GM12865 (cell line): ENCODE results near the gene CAPRIN1.

Source experiments
- DNase-seq: peaks from one replicate; pipeline ENCODE4 v3.0.0; 2010; ENCODE audit warnings: low read depth
- H3K4me3 ChIP-seq: 2 replicates; pipeline ENCODE4 v1.5.1; 2011; ENCODE audit warnings: mild to moderate bottlenecking, low read depth, low read length, control low read depth
- TF ChIP-seq, protein P1 (sequence below): IDR thresholded peaks from 2 replicates; pipeline ENCODE4 v1.5.1; 2011; ENCODE audit warnings: low read length, control low read depth, low read depth, inconsistent platforms; ENCODE audit not compliant: insufficient read depth; ENCODE audit errors: missing control alignments

The CAPRIN1 gene

GRCh38 chr11:34033399-34033798 lies 18.1 kb upstream of the CAPRIN1 start:
- DNase-seq = no peak
- H3K4me3 ChIP-seq = no peak overlapping the region
- TF ChIP-seq, protein P1, sequence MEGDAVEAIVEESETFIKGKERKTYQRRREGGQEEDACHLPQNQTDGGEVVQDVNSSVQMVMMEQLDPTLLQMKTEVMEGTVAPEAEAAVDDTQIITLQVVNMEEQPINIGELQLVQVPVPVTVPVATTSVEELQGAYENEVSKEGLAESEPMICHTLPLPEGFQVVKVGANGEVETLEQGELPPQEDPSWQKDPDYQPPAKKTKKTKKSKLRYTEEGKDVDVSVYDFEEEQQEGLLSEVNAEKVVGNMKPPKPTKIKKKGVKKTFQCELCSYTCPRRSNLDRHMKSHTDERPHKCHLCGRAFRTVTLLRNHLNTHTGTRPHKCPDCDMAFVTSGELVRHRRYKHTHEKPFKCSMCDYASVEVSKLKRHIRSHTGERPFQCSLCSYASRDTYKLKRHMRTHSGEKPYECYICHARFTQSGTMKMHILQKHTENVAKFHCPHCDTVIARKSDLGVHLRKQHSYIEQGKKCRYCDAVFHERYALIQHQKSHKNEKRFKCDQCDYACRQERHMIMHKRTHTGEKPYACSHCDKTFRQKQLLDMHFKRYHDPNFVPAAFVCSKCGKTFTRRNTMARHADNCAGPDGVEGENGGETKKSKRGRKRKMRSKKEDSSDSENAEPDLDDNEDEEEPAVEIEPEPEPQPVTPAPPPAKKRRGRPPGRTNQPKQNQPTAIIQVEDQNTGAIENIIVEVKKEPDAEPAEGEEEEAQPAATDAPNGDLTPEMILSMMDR = no peak

- H3K4me3 ChIP-seq = no peak overlapping the region
- TF ChIP-seq, protein P1 = no peak
- DNase-seq = no peak
Observed at GRCh38 chr11:34034053-34034452, 17.5 kb upstream of the CAPRIN1 start.

DNA sequence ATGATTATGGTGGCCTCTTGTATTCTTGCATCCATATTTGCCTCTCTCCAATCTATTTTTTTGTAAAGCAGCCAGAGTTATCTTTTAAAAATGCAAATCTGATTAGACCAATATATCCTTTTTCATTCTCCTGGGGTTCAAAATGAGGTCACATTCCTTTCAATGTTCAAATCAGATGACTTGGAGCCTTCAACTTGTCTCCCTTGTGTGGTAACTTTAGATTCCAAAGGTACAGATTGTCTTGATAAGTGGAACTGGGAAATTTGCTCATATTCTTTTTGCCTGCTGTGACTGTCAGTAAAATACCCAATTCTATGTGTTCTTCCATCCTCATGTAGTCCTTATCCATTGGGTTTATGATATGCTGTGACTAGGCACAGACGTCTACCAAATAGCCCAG lies 15.1 kb upstream of the CAPRIN1 start:
- no peak overlapping the region for H3K4me3 ChIP-seq
- DNase-seq = no peak
- TF ChIP-seq, protein P1 = no peak

DNA sequence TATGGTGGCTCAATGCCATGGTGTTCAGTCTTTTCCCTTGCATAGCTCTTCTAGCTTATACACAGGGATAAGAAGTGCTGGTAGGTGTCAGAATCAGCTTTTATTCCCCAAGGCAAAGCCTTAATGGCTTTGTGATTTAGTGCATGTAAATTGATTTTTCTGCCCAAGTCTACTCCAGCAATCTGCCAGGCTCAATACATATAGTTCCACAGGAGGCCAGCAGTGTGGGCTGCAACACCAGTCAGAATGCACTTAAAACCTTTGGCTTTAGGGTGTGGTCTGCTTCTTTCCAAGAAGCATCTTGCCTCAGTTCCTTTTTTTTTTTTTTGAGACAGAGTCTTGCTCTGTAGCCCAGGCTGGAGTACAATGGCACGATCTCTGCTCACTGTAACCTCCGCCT lies 14.5 kb upstream of the CAPRIN1 start:
- no peak for DNase-seq
- no peak overlapping the region for H3K4me3 ChIP-seq
- TF ChIP-seq, protein P1 = no peak

DNA sequence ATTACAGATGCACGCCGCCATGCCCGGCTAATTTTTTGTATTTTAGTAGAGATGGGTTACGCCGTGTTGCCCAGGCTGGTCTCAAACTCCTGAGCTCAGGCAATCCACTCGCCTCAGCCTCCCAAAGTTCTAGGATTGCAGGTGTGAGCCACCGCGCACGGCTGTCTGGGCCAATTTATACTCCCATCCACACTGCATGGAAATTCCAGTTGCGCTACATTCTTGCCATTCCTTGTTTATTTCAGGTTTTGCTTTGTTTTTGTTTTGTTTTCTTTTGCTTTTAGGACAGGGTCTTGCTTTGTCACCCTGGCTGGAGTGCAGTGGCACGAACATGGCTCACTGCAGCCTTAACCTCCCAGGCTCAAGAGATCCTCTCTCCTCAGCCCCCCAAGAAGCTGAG lies 11.0 kb upstream of the CAPRIN1 start:
- no peak for DNase-seq
- TF ChIP-seq, protein P1 = no peak
- no peak overlapping the region for H3K4me3 ChIP-seq

- no peak for DNase-seq
Observed at GRCh38 chr11:34044664-34045485, 6.7 kb upstream of the CAPRIN1 start.

More at GRCh38 chr11:34044664-34045485, 6.7 kb upstream of the CAPRIN1 start:
- H3K4me3 ChIP-seq = no peak overlapping the region
- TF ChIP-seq, protein P1 = no peak
